PFSK-1 (cell line): ENCODE data around the gene ADAM33.

Source experiments
- POLR2AphosphoS5 ChIP-seq: IDR thresholded peaks from 2 replicates; pipeline ENCODE4 v1.6.1; 2012; ENCODE audit warnings: low read depth, mild to moderate bottlenecking, control low read depth, low read length, moderate library complexity
- TF ChIP-seq, protein P1 (sequence below), 2 experiments: IDR thresholded peaks; 2 replicates each; pipeline versions ENCODE4 v1.6.1 to v1.8.0; 2011 to 2012; ENCODE audit warnings: low read depth in 2 of 2, low read length in 2 of 2, control low read depth in 1 of 2, inconsistent platforms in 1 of 2, mild to moderate bottlenecking in 1 of 2, moderate library complexity in 1 of 2; ENCODE audit not compliant: insufficient read depth in 1 of 2

DNA sequence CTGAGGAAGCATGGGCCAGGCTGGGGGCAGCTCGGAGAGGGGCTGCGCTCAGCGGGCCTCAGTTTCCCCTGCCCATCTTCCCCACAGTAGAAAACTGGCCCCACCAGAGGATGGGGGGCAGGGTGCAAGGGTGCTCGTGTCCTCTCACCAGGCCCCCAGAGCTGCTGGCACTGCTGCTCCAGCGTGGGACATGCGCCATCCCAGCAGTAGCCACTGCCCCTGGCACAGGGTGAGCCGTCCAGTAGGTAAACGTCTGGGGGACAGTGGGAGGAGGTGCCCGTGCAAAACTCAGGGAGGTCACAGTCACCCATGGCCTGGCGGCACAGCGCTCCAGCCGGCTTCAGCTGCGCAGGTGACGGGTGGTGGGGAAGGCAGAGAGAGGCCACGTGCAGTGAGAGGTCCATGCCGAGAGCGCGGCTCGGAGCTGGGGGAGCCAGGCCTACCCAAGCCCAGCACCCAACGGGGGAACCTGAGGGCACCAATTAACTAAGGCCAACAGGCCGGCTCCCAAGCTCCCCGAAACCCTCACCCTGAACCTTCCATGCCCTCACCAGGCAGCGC lies 9.7 kb downstream of the ADAM33 start:
- TF ChIP-seq, protein P1, sequence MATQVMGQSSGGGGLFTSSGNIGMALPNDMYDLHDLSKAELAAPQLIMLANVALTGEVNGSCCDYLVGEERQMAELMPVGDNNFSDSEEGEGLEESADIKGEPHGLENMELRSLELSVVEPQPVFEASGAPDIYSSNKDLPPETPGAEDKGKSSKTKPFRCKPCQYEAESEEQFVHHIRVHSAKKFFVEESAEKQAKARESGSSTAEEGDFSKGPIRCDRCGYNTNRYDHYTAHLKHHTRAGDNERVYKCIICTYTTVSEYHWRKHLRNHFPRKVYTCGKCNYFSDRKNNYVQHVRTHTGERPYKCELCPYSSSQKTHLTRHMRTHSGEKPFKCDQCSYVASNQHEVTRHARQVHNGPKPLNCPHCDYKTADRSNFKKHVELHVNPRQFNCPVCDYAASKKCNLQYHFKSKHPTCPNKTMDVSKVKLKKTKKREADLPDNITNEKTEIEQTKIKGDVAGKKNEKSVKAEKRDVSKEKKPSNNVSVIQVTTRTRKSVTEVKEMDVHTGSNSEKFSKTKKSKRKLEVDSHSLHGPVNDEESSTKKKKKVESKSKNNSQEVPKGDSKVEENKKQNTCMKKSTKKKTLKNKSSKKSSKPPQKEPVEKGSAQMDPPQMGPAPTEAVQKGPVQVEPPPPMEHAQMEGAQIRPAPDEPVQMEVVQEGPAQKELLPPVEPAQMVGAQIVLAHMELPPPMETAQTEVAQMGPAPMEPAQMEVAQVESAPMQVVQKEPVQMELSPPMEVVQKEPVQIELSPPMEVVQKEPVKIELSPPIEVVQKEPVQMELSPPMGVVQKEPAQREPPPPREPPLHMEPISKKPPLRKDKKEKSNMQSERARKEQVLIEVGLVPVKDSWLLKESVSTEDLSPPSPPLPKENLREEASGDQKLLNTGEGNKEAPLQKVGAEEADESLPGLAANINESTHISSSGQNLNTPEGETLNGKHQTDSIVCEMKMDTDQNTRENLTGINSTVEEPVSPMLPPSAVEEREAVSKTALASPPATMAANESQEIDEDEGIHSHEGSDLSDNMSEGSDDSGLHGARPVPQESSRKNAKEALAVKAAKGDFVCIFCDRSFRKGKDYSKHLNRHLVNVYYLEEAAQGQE (IDR thresholded peaks at IDR 0.05; ENCODE audit: insufficient read depth in 1 of 2, low read depth in 2 of 2, low read length in 2 of 2): no peak
- TF ChIP-seq POLR2AphosphoS5: no peak
